ENCODE results near the gene PLOD2. TPM values are rescaled to one million over a fixed set of nuclear protein-coding genes. Genes with fewer than 3 reads are reported as not detected.

PLOD2 gene
- total RNA-seq = 76.3 and 121 TPM in 2 replicates

DNA sequence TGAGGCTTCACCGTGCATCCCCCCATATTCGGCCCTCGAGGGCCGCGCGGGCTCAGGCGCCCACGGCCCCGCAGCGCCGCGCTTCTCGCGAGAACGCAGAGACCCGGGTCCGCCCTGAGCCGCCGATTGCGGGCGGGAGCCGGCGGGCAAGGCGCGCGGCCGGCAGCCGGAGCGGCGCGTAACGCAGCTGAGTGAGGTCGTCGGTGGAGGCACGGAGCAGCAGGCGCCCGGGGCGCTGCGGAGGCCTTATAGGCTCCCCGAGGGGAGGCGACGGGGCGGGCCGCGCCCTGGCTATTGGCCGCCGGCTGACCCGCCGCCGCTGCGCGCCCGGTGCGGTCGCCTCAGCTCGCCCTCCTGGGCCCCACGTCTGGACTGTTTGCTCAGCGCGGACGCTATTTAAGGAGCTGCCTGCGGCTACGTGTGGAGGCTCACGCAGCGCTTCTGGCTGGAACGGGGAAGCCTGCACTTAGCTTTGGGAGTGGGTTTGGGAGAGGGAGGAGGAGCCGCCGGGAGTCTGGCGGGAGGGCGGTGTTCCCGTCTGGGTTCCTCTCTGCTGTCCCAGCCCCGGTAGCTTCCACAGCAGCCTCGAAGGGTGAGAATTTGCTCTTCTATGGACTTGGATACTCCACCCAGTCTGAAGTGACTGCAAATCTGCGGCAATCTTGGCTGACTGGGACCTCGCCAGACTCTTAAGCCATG is at the start of gene PLOD2:
PLOD2 (minus strand) TSS at position 221 of the 699 bp plus-strand sequence; CDS start at position 26, 195 bp downstream.
- DNase-seq (ENCODE audit: low read depth in 2 of 2) = peak; percentile 87 to 88

DNA sequence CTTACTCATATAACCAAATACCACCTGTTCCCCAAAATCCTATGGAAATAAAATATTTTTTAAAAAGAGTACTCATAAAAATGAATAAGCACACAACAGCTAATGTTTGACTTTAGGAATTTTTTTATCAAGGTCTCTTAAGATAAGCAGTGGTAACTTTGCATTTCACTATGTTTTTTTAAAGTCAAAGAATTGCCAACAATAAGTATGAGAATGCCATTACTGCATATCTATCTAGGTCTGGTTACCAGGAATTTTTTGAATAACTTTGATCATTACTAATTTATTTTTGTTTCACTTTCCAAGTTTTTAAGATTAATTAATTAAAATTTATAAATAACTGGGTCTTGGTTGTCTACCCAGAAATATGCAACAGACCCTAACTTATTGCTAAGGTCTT is 48.4 kb upstream of the PLOD2 start:
- DNase-seq (ENCODE audit: low read depth in 2 of 2) = no peak

DNA sequence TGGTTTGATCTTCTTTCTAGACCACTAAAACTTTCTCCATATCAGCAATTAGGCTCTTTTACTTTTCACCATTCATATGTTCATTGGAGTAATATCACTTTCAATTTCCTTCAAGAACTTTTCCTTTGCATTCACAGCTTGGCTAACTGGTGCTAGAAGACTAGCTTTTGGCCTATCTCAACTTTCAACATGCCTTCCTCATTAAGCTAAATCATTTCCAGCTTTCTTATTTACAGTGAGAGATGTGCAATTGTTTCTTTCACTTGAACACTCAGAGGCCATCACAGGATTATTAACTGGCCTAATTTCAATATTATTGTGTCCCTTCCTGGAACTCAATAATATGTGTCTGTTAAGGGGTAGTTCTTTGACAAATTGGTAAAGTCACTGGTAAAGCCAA is 42.8 kb upstream of the PLOD2 start:
- DNase-seq (ENCODE audit: low read depth in 2 of 2) = no peak

DNA sequence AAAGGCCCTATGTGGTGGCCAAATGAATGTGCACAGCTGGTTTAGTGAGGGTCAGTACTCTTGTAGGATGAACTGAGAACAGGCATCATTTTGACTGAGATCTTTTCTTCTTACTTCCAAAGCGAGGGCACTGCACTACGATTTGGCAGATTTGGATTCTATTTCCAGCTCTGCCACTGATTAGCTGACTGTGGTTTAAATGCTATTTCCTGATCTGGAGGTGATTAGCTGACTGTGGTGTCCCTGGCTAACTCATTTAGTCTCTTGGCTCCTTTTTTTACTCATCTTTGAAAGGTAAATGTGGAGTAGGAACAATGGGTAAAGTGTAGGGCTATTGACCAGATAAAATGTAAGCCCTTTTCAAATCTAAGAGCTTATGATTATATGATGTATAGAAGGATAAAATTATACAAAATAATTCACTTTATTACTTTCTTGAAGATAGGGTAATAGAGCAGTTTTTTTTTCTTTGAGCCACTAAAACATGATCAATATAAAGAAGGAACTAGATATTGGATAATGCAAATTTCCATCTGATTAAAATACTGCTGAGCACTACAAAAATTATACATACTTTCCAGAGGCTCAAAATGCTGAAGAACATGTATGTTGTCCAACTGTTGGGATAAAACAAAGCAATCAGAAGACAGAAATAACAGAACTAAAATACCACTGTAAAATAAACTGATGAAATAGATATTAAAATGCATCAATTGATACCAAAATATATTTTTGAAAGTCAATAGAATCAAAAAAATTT is 39.7 kb upstream of the PLOD2 start:
- DNase-seq (ENCODE audit: low read depth in 2 of 2) = no peak

DNA sequence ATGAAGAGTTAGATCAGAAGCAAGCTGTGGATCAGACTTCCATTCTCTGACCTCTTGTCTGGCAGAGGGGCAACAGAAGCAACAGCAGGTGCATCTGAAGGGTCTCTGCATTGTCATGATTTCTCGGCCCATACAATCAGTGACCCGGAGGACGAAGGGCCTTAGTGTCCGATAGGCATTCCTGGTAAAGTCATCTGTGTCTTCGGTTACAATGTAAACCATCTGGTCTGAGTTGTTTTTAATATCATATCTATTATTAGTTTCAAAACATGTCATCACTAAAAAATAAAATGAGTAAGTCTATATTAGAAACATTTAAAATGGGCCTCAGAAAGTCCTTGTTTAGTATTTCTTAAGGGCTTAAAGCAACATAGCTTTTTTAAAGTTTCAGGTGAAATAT is 38.8 kb upstream of the PLOD2 start:
- DNase-seq (ENCODE audit: low read depth in 2 of 2) = no peak

DNA sequence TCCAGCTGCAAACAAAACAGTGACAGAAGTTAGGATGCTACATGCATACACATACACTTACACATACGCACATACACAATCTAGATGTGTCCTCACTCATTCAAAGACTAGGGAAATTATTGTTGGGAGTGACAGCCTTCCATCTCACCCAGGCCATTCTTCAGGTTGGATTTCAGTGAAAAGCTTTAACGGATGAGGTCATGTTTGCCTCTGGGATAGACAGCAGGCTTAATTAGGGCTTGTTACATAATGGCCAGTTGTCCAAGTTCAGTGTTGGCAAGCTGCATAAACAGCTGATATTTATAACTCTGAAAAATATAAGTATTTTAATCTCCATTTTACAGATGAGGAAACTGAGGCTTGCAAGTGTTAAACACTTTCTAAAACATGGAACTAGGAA is 35.8 kb upstream of the PLOD2 start:
- DNase-seq (ENCODE audit: low read depth in 2 of 2) = no peak

DNA sequence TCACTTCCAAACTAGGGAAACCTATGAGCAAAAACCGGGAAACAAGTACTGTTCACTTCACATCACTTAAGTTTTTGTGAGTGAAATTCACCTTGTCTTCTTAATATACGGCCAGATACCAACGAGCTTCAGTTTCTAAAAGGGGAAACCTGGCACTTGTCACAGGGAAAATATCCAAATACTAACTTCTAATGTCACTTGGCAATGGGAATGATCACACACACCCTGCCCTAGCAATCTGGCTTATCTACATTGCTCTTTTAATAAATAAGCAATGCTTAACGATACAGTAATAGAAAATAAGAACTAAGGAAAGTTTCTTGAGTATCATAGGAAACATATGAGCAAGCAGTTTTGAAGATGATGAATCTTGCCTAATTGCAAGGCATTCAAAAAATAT is 34.6 kb upstream of the PLOD2 start:
- DNase-seq (ENCODE audit: low read depth in 2 of 2) = no peak

DNA sequence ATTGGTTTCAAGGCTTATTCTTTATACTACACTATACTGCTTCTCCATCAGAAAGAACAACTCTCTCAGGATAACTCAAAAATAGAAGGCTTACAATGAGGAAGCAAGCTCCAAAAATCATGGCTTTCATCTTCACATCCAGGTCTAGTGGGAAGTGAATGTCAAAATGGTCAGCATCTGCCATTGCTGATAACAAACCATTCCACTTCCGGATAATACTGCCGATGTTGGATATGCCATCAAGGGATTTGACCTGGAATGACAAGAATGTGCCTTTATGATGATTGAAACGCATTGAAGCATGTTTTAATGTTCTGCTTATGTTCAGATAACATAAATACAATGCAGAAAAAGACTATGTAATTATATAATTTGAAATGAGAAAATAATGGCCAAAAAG is 34.0 kb upstream of the PLOD2 start:
- DNase-seq (ENCODE audit: low read depth in 2 of 2) = peak; percentile 78 to 96

DNA sequence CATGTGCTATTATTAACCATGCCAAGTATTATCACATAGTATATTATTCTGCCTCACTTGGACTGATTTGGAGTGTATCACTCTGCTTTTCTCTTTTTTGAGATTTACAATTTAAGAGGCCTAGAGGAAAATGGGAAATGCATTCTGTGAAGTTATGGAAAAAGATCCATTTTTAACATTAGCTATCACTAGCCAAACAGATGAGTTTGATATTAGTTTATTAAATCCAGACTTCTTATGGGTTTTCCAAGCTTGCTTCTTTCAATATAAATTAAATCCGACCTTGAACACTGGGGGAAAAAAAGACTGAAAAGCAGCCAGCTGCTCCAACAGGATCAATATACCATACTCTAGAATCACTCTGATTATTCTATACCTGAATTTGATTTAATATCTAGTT is 30.1 kb upstream of the PLOD2 start:
- DNase-seq (ENCODE audit: low read depth in 2 of 2) = no peak

DNA sequence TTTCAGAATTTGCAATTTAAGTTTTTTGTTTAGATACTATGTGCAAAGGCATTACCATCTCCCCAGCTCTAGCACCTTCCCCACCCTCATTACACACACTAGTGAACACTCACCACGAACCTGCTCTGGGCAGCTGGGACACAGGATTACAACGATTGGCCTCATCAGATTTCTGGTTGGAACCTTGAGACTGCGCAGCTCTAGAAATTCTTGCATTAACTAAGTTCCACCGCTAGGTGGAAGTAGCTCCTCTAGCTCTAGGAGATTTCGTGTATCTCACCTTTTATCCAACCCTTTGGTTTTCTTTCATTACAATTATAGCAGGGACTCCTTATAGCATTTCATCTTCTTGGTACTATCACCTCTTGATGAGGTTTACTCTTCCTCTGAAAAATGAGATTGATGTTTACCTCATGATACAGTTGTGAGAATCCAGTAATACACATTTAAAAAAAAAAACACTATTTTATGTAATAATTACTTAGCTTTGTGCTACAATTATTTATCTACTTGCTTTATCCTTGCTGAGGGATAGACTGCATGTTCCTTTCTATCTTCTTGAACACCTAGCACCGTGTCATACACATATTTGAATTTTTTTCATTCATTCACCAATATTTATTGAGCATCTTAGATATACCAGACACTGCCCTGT is 28.7 kb upstream of the PLOD2 start:
- DNase-seq (ENCODE audit: low read depth in 2 of 2) = peak in 1 of 2 donors; percentile 68

DNA sequence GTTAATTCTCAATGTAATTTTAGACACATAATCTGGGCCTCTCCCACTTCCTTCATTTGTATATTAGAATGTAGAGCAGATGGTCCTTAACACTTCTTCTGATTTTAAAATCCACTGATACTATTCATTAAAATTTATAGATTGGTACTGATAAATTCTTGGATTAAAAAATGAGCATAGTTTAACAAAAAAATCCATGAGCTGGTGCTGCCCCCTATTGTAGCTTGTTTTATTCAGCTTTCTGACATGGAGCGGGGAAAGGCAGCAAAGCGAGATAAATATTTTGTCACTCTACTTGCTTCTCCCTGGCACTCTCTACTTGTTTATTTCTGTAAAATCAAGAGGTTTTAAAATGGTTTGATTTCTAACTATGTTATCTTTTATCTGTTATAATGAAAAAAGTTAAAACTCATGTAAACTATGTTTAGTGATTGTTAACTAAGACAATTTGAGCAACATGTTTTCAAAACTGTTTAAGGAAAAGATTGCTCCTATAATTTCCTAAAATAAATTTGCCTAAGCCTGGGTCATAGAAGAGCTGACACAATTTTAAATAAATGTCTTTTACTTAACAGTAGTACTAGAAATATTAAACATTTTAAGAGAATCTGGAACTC is 26.5 kb upstream of the PLOD2 start:
- peak in 1 of 2 donors; percentile 49 for DNase-seq (ENCODE audit: low read depth in 2 of 2)

DNA sequence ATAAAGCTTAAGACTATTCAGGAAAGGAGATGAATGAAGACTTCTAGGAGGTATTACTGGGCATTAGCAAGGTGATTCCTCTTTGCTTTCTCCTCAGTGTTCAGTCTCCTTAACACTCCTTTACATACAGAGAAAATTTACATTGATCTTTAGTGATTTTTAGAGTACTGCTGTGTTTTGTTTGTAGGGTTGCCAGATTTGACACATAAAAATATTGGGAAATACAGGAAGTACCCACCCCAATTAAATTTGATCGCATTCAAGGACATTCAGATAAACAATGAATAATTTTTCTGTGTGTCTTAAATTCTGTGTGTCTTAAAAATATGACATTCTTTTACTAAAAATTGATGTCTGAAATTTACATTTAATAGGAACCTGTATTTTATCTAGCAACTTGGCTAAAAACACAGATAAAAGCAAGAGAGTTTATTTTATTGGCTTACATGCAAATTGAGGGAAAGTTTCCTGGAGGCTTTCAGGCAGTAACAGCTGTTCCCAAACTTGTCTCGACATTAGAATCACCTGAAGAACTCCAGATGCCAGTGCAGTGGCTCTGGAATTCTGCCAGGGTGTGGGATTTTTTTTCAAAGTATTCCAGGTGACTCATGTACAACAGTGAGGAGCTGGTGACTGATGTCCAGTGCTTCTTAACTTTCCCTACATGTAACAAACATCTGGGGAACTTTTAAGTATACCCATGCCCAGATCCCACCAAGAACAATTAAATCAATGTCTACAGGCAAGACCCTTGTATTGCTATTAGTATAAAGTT is 23.4 kb upstream of the PLOD2 start:
- peak in 1 of 2 donors; percentile 50 for DNase-seq (ENCODE audit: low read depth in 2 of 2)

DNA sequence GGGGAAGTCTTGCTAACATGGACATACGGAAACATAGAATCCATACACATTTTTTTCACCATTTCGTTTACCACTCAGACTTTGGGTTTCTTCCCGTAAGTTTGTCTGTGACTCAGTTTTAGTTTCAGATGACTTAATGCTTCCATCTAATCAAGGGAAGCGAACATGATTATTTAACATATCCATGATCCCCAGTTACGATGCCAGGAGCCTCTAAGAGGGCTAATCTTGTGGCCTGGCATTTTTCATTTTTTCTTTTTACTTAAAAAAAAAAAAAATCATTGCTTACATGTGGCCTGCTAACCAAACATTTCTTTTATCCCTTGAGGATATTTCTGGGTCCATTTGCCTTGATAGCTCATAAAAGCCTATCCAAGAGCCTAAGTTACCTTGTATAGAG is 20.2 kb upstream of the PLOD2 start:
- DNase-seq (ENCODE audit: low read depth in 2 of 2) = no peak

DNA sequence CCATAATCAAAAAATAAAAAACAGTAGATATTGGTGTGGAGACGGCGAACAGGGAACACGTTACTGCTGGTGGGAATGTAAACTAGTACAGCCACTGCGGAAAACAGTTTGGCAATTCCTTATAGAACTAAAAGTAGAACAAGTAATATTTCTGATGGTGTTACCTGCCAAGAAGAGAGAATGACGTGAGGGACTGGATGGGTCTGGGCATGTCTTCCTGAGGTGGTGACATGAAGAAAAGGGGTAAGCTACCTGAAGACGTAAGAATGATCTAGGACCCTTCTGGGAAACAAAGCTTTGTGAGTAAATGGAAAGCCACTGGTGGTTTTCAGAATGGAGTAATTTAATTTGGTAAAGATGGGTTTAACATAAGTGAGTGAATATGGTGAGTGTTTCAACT is 19.4 kb upstream of the PLOD2 start:
- DNase-seq (ENCODE audit: low read depth in 2 of 2) = no peak

DNA sequence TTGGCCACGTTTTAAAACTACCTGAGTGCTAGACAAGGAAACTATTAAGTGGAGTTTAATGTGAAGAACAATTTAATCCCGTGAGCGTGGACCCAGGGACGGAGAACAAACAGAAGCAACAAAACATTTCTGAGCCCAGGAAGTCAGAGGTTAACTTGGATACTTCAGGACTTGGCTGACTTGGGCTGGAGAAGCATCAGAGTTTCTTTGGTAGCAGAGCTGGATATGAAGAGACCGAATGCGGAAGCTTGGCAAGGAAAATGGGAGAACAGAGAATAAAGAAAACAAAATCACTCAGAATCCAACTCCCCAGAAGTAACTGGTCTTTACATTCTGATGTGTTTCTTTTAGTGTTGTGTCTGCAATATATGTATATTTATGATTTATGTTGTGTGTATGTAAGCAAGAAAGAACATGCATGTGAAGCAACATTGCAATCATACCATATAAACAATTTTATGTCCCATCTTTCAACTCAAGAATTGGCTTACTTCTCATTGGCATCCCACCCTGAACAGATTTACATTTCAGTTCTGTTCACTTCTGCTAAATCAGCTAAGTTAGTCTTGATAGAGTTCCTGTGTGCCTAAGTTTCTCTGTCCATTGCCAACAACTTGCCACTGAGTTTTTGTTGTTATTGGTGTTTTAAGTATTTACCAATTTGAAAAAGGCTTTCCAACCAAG is 17.2 kb upstream of the PLOD2 start:
- DNase-seq (ENCODE audit: low read depth in 2 of 2) = no peak

DNA sequence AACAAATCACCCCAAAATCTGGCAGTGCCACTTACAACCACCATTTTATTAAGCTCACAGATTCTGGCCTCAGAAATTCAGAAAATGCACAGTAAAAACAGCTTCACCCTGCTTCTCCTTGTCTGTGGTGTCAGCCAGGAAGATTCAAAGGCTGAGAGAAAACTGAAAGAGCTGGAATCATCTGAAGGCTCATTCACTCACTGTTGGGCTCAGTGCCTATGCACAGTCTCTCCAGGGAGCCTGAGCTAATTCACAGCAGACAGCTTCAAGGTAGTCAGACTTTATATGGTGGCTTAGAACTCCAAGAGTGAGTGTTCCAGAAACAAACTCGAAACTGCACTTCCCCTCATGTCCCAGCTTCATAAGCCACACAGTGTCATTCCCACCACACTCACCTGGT is 16.5 kb upstream of the PLOD2 start:
- peak in 1 of 2 donors; percentile 34 for DNase-seq (ENCODE audit: low read depth in 2 of 2)

DNA sequence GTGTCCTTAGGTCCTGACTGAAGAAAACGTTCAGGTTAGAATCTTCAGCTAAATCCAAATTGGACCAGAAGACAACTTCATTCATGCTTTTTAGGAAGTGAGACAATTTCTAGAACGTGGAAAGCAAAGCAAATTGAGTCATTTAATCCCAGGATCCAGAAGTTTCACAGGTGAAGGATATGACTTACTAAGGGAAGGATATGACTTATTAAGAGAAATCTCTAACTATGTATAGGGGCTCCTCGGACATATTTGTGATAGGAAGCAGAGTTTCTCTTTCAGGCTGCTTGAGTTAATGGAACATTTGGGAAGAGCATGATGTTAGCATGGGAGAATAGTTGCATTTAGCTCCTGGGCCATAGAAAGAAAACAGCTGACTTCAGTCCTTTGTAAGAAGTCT is 16.1 kb upstream of the PLOD2 start:
- peak in 1 of 2 donors; percentile 91 for DNase-seq (ENCODE audit: low read depth in 2 of 2)

DNA sequence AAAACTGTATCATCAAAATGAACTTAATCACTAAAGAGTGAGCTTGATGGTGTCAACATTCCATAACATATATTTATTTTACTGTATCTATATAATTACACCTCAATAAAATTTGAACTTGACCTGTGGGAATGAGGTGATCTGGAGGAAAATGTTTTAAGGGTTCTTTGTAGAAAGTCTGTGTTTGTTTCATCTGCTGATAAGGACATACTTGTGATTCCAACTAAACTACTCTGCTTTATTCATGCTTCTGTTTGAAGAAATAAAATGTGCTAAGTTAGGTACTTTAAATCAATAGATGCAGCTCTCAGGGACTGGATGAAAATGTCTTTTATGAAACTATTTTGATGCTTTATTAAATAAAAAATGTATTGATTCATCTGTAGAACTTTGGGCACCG is 11.6 kb upstream of the PLOD2 start:
- no peak for DNase-seq (ENCODE audit: low read depth in 2 of 2)

DNA sequence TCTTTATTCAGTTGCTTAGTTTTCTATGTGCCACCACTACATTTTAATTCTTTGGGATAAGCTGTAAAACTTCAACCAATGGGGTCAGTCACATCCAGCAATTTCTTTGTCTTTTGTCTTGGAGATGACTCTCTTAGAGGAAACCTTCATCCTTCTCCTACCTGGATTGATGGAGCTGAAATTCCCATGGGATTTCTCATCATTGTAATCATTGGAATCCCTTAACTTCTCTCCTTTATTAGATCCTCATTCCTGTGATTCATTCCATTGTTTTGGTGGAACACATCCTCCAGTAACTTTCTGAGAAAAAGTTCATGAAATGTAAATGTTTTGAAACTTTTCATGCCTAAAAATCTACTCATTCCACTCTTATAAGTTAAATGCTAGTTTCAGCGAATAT is 9.6 kb upstream of the PLOD2 start:
- no peak for DNase-seq (ENCODE audit: low read depth in 2 of 2)

DNA sequence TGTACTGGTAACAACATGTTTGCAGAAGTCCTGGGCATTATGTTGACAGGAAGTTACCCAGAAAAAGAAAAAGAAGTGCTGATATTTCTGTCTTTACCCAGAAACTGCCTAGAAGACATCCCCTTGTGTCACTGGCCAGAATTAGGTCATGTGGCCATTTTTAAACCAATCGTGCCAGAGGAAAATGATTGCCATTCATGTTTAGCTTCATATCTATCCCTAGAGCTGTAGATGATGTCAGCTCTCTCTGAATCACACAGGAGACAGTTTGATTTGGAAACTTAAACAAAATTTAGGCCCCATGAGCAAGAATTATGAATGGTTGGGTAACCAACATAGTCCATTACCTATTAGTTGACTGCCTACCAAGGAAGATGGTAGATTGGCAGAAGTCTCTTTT is 8.9 kb upstream of the PLOD2 start:
- DNase-seq (ENCODE audit: low read depth in 2 of 2) = peak in 1 of 2 donors; percentile 66

DNA sequence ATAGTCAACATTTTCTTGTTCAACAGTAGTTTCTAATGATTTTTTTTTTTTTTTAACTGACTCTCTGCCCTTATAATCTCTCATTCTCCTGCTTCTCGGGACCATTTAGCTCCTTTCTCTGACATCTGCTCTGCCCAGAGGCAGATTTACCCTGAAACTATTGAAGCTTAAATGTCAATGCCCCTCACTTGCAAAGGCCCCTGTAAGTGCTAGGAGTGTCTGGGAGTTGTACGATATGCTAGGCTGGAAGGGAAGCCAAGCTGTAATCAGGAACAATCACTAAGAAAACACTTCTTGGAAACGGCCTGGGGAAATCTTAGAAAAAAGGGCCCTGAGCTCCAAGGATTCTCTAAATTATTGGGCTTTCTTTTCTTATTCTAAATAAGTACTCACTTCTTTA is 5.8 kb upstream of the PLOD2 start:
- DNase-seq (ENCODE audit: low read depth in 2 of 2) = peak in 1 of 2 donors; percentile 57
